ENCODE results near the gene ARCN1.
"Not testable (repeated sequence)": the region's sequence is repeated elsewhere in the genome, so short reads cannot be mapped to it uniquely, and the experiment has no call there.

ARCN1 gene

DNA sequence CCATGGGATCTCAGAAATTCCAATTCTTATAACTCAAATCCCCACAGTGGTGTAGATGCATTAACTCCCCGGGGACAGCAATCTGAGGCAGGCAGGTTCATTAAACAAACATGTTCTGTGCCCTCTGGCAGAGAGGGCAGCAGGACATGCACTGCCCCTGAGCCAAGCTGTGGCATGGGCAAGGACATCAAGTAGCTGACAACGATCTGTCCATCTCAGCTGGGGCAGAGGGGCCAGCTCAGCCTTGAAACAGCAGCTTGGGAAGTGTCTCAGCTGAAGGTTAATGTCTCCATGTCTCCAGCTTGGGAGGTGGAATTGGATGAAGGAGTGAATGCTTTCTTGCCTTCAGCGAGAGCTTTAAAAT is 27.6 kb upstream of the ARCN1 start:
- DNase-seq (ENCODE audit: low spot score), result no peak

DNA sequence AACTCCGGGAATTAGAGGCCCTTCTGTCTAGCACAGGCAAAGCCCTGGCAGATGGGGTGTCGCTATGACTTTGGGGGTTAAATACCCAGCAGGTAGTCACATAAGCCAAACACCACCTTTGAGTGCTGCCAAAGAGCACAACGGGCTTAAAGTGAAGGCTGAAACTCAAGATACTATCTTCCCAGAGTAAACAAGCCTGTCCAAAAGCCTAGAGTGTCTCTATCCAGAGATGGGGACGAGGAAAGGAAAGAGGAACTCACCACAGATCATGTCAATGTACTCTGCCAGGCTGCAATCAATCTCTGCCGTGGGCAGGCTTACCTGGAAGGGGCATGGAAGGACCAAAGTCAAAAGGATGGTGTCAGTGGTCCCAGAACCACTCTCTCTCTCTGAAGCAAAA is 26.7 kb upstream of the ARCN1 start:
- no peak for DNase-seq (ENCODE audit: low spot score)

DNA sequence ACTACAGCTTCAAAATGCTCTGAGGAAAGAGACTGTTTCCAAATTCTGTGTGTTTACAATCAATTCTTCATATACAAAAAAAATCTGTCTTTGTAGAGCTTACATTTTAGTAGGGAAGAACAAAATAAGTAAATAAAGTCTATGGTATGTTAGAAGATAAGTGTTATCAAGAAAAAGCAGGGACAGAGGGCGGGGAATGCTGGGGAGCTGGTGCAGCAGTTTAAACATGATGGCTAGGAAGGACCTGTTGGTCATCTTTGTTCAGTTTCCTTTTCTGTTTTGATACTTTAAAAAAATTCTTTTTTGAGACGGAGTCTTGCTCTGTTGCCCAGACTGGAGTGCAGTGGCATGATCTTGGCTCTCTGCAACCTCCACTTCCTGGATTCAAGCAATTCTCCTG is 25.1 kb upstream of the ARCN1 start:
- no peak for DNase-seq (ENCODE audit: low spot score)

DNA sequence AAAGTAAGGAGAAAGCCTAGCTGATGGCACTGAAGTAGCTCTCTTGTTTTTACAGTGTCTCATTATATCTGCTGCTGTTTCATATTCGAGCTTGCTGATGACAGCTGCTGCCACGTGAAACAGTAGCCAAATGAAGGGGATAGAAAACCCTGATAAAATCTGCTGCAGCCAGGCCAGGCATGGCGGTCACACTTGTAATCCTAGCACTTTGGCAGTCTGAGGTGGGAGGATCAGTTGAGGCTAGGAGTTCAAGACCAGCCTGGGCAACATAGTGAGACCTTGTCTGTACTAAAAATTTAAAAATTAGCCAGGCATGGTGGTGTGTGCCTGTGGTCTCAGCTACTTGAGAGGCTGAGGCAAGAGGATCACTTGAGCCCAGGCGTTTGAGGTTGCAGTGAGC is 19.9 kb upstream of the ARCN1 start:
- no peak for DNase-seq (ENCODE audit: low spot score)

DNA sequence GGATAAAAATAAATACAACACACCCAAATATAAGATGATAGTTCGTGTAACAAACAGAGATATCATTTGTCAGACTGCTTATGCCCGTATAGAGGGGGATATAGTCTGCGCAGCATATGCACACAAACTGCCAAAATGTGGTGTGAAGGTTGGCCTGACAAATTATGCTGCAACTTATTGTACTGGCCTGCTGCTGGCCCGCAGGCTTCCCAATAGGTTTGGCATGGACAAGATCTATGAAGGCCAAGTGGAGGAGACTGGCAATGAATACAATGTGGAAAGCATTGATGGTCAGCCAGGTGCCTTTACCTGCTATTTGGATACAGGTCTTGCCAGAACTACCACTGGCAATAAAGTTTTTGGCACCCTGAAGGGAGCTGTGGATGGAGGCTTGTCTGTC is 11.4 kb upstream of the ARCN1 start:
- no peak for DNase-seq (ENCODE audit: low spot score)

DNA sequence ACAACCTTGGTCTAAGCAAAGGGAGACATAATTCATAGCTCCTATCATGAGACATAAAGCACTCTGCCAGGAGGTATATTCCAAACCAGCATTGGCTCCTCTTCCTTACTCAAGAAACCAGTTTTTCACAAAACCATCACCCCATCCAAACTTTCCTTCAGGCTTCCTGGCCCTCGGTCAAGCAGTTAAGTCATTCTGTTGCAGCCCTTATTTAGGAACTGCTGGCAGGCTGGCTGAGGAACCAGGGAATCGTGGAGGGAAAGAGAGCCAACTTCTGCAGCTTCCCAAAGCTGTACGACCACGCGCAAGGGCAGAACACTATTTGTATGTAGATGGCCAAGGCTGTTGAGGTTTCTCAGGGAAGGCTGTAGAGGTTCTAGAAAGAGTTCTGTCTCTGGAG is 7.2 kb upstream of the ARCN1 start:
- no peak for DNase-seq (ENCODE audit: low spot score)

DNA sequence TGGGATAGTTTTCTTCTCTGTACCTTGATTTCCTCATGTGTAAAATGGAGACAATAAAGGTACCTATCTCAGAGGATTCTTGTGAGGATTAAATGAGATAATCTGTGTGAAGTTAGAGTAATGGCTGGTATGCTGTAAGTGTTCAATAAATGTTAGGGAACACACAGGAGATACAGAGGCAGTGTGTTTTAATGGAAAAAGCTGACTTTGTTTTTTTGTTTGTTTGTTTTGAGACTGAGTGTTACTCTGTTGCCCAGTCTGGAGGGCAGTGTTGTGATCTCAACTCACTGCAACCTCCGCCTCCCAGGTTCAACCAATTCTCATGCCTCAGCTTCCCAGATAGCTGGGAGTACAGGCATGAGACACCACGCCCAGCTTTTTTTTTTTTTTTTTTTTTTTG is 2.5 kb upstream of the ARCN1 start:
- DNase-seq (ENCODE audit: low spot score), result no peak

DNA sequence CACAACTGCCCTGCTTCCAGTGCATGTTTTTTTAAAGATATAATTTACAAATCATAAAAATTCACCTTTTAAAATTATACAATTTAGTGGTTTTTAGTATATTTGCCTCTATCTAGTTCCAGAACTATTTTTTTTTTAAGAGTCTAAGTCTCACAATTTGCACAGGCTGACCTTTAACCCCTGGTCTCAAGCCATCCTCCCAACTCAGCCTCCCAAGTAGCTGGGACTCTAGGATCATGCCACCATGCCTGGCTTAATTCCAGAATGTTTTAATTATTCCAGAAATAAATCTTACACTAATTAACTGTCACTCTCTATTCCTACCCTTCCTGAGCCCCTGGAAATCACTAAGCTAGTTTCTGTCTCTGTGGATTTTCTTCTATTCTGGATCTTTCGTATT is 1.4 kb upstream of the ARCN1 start:
- no peak for DNase-seq (ENCODE audit: low spot score)

DNA sequence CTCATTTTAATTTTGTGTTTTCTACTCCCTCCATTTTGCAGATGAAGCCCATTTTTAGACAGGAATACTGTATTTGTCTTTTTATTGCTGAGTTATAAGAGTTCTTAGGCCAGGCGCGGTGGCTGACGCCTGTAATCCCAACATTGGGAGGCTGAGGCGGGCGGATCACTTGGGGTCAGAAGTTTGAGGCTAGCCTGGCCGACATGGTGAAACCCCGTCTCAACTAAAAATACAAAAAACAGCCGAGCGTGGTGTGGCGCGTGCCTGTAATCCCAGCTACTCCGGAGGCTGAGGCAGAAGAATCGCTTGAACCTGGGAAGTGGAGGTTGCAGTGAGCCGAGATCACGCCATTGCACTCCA is 528 bp upstream of the ARCN1 start:
- DNase-seq (ENCODE audit: low spot score), result not testable (repeated sequence)

DNA sequence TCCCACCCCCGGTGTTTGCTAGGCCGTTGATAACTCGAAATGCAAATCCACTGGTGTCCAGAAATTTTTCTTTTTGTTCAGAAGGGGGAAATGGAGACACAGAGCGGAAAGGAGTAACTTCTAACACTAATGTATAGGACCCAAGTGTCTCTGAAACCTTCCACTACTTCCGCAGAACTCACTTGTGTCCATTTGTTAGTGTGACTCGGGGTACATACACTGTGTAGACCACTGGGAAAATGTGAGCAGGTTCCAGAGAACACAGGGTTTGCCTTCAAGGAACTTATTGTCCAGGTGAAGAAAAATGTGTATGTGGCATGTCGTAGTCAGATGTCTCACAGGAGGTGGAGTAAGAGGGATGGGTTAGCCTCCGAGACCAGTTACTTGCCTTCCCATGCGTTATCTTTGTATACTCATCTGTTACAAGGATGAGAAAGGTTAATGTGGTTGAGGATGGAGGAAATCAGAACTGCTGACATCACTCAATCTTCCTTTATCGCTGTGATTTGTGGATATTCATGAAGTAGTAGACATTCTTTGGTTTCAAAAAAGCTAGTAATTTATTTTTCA is 857 bp downstream of the ARCN1 start:
- peak; percentile 79 for DNase-seq (ENCODE audit: low spot score)

DNA sequence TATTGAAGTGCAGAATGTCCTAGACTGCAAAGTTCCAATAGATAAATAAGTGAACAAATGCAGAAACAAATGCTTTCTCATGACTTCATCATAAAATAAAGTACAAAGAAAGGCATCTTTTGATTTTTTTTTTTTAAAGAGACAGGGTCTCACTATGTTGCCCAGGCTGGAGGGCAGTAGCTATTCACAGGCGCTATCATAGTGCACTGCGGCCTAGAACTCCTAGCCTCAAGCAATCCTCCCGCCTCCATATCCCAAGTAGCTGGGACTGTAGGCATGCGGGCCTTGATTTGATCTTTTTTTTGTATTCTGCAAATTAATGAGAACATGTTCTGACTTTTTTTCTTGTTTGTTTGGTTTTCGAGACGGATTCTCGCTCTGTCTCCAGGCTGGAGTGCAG is 2.4 kb downstream of the ARCN1 start:
- no peak for DNase-seq (ENCODE audit: low spot score)

DNA sequence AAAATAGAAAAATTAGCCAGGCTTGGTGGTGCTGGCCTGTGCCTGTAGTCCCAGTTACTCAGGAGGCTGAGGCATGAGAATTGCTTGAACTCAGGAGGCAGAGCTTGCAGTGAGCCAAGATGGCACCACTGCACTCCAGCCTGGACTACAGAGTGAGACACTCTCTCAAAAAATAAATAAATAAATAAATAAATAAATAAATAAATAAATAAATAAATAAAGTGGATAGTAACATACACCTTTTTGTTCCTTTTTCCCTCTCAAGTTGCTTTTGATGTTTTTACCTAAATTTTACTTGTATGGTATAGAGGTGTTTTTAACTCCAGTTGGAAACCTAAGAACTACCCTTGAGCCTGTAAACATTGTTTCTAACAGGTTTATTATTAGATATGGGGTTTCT is 5.8 kb downstream of the ARCN1 start:
- not testable (repeated sequence) for DNase-seq (ENCODE audit: low spot score)

DNA sequence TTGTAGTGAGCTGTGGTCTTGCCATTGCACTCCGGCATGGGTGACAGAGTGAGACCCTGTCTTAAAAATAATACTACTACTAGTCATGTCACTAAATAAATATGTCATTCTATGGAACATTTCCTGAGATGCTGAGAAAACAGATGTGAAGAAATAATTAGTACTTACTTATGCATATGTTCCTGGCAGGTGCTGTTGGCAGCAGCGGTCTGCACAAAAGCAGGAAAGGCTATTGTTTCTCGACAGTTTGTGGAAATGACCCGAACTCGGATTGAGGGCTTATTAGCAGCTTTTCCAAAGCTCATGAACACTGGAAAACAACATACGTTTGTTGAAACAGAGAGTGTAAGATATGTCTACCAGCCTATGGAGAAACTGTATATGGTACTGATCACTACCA is 8.8 kb downstream of the ARCN1 start:
- DNase-seq (ENCODE audit: low spot score), result no peak

DNA sequence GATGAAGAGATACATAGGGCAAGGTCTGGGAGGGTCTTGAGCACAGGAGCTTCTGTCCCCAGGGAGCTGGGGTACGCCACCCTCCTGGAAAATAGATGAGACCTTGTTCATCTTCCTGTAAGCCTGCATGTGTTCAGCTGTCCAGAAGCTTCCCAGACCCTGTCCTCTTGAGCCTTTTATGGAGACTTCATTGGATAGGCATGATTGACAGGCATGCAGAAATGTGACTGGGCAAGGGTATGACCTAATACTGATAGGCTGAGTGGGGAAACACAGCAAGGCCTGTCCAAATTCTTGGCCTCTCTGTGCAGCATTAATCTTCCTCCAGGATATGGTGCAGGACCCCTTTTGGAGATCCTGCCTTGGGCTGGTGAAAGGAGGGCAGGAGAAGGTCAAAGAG is 15.7 kb downstream of the ARCN1 start:
- no peak for DNase-seq (ENCODE audit: low spot score)

DNA sequence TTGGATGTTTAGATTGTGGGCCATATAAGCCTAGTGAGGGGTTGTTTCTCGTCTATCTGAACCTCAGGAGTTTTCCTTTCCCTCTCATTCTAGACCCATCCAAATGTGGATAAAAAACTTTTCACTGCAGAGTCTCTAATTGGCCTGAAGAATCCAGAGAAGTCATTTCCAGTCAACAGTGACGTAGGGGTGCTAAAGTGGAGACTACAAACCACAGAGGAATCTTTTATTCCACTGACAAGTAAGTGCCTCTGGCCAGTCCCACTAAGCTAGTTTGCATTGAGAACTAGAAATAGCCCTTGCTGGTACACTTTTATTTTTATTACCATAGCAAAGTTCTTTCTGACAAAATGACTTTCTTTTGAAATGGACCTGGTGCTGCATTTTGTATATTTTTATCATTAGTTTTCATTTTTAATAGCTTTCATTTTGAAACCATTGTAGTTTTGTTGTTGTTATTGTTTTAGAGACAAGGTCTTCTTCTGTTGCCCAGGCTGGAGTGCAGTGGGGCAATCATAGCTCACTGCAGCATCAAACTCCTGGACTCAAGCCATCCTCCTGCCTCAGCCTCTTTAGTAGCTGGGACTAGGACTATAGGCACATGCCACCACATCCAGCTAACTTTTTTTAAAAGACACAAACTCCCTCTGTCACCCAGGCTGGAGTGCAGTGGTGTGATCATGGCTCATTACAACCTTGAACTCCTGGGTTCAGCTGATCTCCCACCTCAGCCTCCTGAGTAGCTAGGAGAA is 20.6 kb downstream of the ARCN1 start:
- DNase-seq (ENCODE audit: low spot score), result no peak

DNA sequence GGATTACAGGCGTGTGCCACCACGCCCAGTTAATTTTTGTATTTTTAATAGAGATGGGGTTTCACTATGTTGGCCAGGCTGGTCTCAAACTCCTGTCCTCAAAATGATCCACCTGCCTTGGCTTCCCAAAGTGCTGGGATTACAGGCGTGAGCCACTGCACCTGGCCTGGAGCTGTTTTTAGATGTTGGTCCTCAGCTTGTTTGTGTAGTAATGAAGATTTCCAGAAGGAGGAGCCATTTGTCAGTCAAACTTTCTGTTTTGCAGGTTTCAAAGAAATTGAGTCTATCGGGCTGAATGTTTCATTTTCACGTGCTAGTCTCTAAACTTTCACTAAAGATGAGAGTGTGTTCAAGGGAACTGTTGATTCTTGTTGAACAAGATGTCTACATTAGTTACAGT is 22.8 kb downstream of the ARCN1 start:
- DNase-seq (ENCODE audit: low spot score), result peak; percentile 34

DNA sequence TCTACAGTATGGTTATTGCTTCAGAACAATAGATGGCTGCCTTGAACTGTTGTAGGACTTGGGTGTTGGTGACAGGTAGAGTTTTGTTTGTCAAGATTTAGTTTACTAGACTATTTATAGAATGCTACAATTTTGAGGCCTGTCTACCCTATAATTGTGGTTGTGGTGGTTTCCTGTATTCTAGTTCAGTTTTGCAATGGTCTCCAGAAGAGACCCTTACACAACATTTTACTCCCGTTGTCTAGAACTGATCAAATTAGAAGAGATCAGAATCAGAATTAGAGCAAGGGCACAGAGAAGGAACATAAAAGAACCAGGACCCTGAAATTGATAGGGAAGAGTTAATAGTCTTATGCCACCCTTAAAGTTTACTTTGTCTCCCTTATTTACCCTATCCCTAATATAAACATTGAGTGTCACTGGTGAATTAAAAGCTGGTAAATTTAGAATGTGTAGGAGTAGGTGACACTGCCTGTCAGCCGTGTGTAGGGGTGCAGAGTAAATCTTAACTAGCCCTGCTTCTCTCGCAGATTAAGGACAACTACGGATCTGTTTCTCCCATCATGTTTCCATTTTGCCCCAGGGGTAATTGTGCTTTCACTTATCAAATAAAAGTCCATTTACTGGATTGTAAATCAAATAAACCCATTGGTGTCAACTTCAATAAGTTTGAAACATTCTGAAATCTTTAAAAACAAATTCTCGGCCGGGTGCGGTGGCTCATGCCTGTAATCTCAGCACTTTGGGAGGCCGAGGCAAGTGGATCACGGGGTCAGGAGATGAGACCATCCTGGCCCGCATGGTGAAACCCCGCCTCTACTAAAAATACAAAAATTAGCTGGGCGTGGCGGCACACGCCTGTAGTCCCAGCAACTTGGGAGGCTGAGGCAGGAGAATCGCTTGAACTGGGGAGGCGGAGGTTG is 24.3 kb downstream of the ARCN1 start:
- DNase-seq (ENCODE audit: low spot score), result no peak

DNA sequence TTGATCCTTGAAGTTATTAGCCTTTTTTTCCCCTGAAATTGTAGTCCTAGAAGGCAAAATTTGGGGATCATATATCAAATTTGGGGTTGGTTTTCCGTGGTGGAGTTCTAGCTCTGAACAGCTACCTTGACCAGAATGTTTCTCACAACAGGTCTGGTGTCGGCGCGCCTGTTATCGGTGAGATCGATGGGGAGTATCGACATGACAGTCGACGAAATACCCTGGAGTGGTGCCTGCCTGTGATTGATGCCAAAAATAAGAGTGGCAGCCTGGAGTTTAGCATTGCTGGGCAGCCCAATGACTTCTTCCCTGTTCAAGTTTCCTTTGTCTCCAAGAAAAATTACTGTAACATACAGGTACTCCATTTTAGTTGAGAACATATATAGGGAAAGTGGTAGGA is 25.3 kb downstream of the ARCN1 start:
- DNase-seq (ENCODE audit: low spot score), result no peak

DNA sequence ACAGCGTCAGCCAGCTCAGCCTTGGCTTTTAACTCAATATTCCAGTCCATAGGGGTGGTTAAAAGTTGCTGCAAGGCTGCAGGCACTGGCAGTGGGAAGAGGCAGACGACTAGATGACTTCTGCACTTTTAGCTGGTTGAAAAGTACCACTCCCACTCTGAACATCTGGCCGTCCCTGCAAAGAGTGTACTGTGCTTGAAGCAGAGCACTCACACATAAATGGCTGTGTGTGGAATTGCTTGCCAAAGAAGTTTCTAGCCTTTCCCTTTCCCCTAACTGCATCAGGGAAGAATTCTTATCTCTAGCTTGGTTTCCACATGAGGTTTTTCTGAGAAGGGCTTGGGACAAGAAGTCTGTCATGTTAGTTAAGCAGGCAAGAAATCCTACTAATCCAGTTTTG is 30.1 kb downstream of the ARCN1 start:
- DNase-seq (ENCODE audit: low spot score), result no peak

DNA sequence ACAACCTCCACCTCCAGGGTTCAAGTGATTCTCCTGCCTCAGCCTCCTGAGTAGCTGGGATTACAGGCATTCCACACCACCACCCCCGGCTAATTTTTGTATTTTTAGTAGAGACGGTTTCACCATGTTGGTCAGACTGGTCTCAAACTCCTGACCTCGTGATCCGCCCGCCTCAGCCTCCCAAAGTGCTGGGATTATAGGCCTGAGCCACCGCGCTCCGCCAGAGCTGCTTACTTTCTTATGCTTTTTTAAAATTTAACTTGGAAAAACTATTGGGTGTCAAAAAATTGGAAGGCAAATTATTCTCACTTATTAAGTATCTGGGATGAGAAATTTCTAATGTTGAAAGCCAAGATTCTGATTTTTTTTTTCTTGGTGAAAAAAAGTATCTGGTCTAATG is 31.5 kb downstream of the ARCN1 start:
- not testable (repeated sequence) for DNase-seq (ENCODE audit: low spot score)

DNA sequence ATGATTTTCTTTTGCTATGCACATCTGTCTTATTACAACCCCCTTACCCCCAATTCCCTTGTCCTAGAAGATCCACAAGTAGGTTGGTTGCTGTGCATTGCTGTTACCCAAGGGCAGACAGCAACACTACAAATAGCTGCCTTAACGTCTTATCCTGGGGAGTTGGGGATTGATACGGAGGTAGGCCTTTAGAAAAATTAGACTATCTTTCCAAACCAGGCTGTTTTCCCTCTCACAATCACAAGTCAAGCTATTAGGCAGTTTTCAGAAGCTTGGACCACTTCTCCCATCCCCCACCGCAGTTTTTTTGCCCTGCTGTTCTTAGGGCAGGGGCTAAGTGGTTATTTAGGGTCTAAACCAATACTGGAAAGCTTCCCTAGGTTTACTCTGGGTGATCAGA is 32.4 kb downstream of the ARCN1 start:
- no peak for DNase-seq (ENCODE audit: low spot score)

DNA sequence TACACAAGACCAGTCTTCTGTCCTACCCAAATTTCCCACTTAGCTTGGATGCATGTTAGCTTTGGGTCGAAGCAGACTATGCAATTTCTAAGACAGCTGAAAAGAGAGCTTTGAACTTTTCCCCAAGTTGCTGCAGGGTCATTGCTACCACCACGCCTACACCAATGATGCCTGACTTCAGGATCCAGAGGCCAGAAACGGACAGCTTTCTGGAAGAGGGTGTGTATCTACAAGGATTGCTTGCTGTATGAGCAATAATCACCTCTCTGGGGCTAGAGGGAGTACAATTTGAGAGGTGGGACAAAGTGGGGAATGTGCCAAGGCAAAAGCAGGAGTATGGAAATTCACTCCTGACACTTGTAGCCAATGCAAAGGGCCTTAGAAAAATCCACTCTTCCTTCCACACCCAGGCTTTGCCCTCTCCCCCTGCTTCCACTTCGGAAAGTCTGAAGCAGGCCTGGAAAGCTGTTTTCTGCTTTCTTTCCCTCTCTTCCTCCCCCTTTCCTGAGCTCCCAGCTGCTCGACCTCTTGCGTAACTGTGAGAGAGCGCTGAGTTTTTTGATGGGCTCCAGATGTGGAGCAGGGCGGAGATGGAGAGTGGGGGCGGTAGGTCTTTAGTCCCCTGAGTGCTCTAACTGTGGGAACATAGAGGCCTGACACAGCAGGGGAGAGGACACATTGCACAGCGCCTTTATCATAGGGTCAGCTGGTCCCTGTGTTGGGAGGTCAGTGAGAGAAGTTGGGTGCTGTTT is 33.1 kb downstream of the ARCN1 start:
- no peak for DNase-seq (ENCODE audit: low spot score)
